HepG2 (cell line): Measurements from ENCODE around the gene EREG. TPM values are rescaled to one million over a fixed set of nuclear protein-coding genes. Genes with fewer than 3 reads are reported as not detected.

Experiments used
- ATAC-seq: fragments of 200-7000 bp; cut with Tn5 transposase; 3 replicates; pipeline ENCODE4 v1.9.1; 2020; ENCODE audit warnings: mild to moderate bottlenecking, moderate library complexity
- BruUV-seq: library from RNA; stranded (reverse); fragments of 400-500 nt; replicated peaks from 2 replicates; lab custom pipeline; 2021; lab: Mats Ljungman, UMichigan
- CTCF ChIA-PET: fragments of 300-600 bp; formaldehyde crosslinking; extraction: SDS; loops from one replicate; lab custom pipeline; 2021; ENCODE audit warnings: low total read pairs, inconsistent platforms, low intra/inter-chr PET ratio; lab: Yijun Ruan, JAX
- POLR2A ChIA-PET: fragments of 350-600 bp; sonication (Branson Sonifier 250); formaldehyde crosslinking; loops from one replicate; lab custom pipeline; 2020; ENCODE audit warnings: antibody characterized with exemption, inconsistent platforms; lab: Yijun Ruan, JAX
- DNase-seq: peaks from one replicate; pipeline ENCODE4 v3.0.0-alpha.2; 2015; ENCODE audit warnings: low spot score
- FAIRE-seq: peaks from 3 replicates; lab custom pipeline; 2011; peaks lifted over from hg19 to GRCh38; lab: Jason Lieb, UNC
- H2AFZ ChIP-seq: one replicate; pipeline ENCODE4 v1.6.1; 2011; ENCODE audit warnings: low read length, inconsistent platforms
- H3K27ac ChIP-seq: fragments of 300-600 bp; 3 replicates; pipeline ENCODE4 v1.8.0; 2011; ENCODE audit warnings: mixed run types, mild to moderate bottlenecking, mixed read lengths, low read length, inconsistent platforms; ENCODE audit not compliant: insufficient read depth; ENCODE audit errors: extremely low read length
- H3K27me3 ChIP-seq, 2 experiments: fragments of 200-600 bp in 1 of 2; 2 replicates in 1 of 2; 3 replicates in 1 of 2; pipeline versions ENCODE4 v1.6.0 to v1.8.0; 2011; ENCODE audit warnings: low read length in 2 of 2, mild to moderate bottlenecking in 2 of 2, moderate library complexity in 2 of 2, inconsistent platforms in 1 of 2; ENCODE audit not compliant: insufficient read depth in 2 of 2, control insufficient read depth in 1 of 2
- H3K36me3 ChIP-seq, 2 experiments: fragments of 200-600 bp in 1 of 2; replicated peaks in 1 of 2; 2 replicates in 1 of 2; 3 replicates in 1 of 2; pipeline versions ENCODE4 v1.5.1 to v1.8.0; 2011; ENCODE audit warnings: low read length in 2 of 2, inconsistent platforms in 1 of 2; ENCODE audit not compliant: insufficient read depth in 2 of 2, control insufficient read depth in 1 of 2
- H3K4me1 ChIP-seq: 2 replicates; pipeline ENCODE4 v1.5.1; 2012; ENCODE audit warnings: low read length, inconsistent platforms; ENCODE audit not compliant: insufficient read depth
- H3K4me2 ChIP-seq: 2 replicates; pipeline ENCODE4 v1.6.0; 2011; ENCODE audit warnings: low read depth, low read length, inconsistent platforms
- H3K4me3 ChIP-seq, 3 experiments: fragments of 200-600 bp in 1 of 3; sonication (generic), shearing (Covaris generic) in 1 of 3; replicated peaks in 1 of 3; 2 replicates each; pipeline ENCODE4 v1.5.1; 2011 to 2016; ENCODE audit warnings: low read length in 3 of 3, inconsistent platforms in 2 of 3, low read depth in 2 of 3, mild to moderate bottlenecking in 2 of 3, control low read depth in 1 of 3, mixed read lengths in 1 of 3; ENCODE audit not compliant: insufficient read depth in 1 of 3
- H3K79me2 ChIP-seq: one replicate; pipeline ENCODE4 v1.6.1; 2011; ENCODE audit warnings: low read length, inconsistent platforms; ENCODE audit not compliant: insufficient read depth
- H3K9ac ChIP-seq: 2 replicates; pipeline ENCODE4 v1.6.0; 2011; ENCODE audit warnings: mild to moderate bottlenecking, low read depth, low read length, inconsistent platforms; ENCODE audit not compliant: insufficient read depth
- H3K9me3 ChIP-seq: 2 replicates; pipeline ENCODE4 v1.5.1; 2012; ENCODE audit warnings: mild to moderate bottlenecking, low read length
- H4K20me1 ChIP-seq: 2 replicates; pipeline ENCODE4 v1.6.0; 2011; ENCODE audit warnings: inconsistent platforms, mild to moderate bottlenecking, low read length, moderate library complexity; ENCODE audit not compliant: insufficient read depth
- BRD4 ChIP-seq: sonication (generic); formaldehyde crosslinking; IDR thresholded peaks from 2 replicates; pipeline ENCODE4 v1.4.0; 2020; ENCODE audit warnings: missing genetic modification reagents
- CBFB ChIP-seq: sonication (generic); formaldehyde crosslinking; IDR thresholded peaks from 2 replicates; pipeline ENCODE4 v1.4.0; 2020; ENCODE audit warnings: missing genetic modification reagents
- FIP1L1 ChIP-seq: fragments of 200-400 bp; formaldehyde crosslinking; IDR thresholded peaks from 2 replicates; pipeline ENCODE4 v1.6.1; 2018; ENCODE audit warnings: low read depth, mild to moderate bottlenecking, low read length, moderate library complexity, borderline replicate concordance; ENCODE audit not compliant: insufficient read depth
- FOSL2 ChIP-seq: sonication (generic); formaldehyde crosslinking; IDR thresholded peaks from 2 replicates; pipeline ENCODE4 v1.4.0; 2020; ENCODE audit warnings: missing genetic modification reagents
- FOXA1 ChIP-seq, 2 experiments: fragments of 450-650 bp in 1 of 2; sonication (generic) in 1 of 2; formaldehyde crosslinking in 1 of 2; IDR thresholded peaks; 2 replicates each; pipeline versions ENCODE4 v1.4.0 to v1.6.1; 2016 to 2020; ENCODE audit warnings: missing genetic modification reagents in 1 of 2
- PRDM10 ChIP-seq: sonication (generic); formaldehyde crosslinking; IDR thresholded peaks from 2 replicates; pipeline ENCODE4 v1.4.0; 2020; ENCODE audit warnings: low read depth, missing genetic modification reagents
- SRSF1 ChIP-seq: fragments of 200-400 bp; formaldehyde crosslinking; optimal IDR thresholded peaks from 2 replicates; pipeline ENCODE3; 2017; ENCODE audit warnings: mild to moderate bottlenecking, low read depth, low read length, moderate library complexity
- ZEB1 ChIP-seq: IDR thresholded peaks from 2 replicates; pipeline ENCODE4 v1.6.1; 2012; ENCODE audit warnings: mild to moderate bottlenecking, low read depth, inconsistent platforms; ENCODE audit not compliant: insufficient replicate concordance
- ZFP62 ChIP-seq: sonication (generic); formaldehyde crosslinking; IDR thresholded peaks from 2 replicates; pipeline ENCODE4 v1.4.0; 2020; ENCODE audit warnings: missing genetic modification reagents
- ZIK1 ChIP-seq: sonication (generic); formaldehyde crosslinking; IDR thresholded peaks from 2 replicates; pipeline ENCODE4 v1.5.0; 2020; ENCODE audit warnings: mild to moderate bottlenecking, low read depth, missing genetic modification reagents, borderline replicate concordance
- ZNF282 ChIP-seq: fragments of 450-650 bp; IDR thresholded peaks from 2 replicates; pipeline ENCODE4 v1.6.1; 2018; ENCODE audit not compliant: partially characterized antibody
- ZNF850 ChIP-seq: sonication (generic); formaldehyde crosslinking; conservative IDR thresholded peaks from 2 replicates; pipeline ENCODE4 v1.9.0; 2021; ENCODE audit warnings: mild to moderate bottlenecking, missing genetic modification reagents
- WGBS: methylation state at CpG from one replicate; pipeline ENCODE4 v1.1.6; 2017; ENCODE audit warnings: low lambda C conversion rate; 5-methylcytosine and 5-hydroxymethylcytosine counted together
- in situ Hi-C: cut with HindIII; loops from 2 replicates; pipeline ENCODE4 v1.10.0; 2017; ENCODE audit warnings: low pct_unique_long_range_greater_than_20kb; ENCODE audit not compliant: extremely low pct_ligation_motif_present
- intact Hi-C: fragments of 100-400 bp; cut with micrococcal nuclease; formaldehyde crosslinking; loops from one replicate; pipeline ENCODE4 v1.10.0; 2022; ENCODE audit not compliant: unreplicated experiment
- polyA plus RNA-seq, 8 experiments: library from polyadenylated mRNA; depleted of rRNA in 3 of 8; stranded (reverse) in 7 of 8; unstranded in 1 of 8; fragments of >200 nt; fragmentation: Illumina TruSeq in 4 of 8; extraction: Trizol in 4 of 8; gene quantifications; 2 replicates each; pipeline versions ENCODE4 v1.2.1 to v1.2.3, GENCODE V29; 2011 to 2016; ENCODE audit warnings: low read depth in 4 of 8, missing spikeins in 1 of 8, mixed read lengths in 1 of 8; ENCODE audit not compliant: insufficient read depth in 1 of 8
- total RNA-seq, 5 experiments: library from RNA; depleted of rRNA; stranded (reverse); fragments of >200 nt; fragmentation: Illumina TruSeq; extraction: Trizol; gene quantifications; 2 replicates each; pipeline ENCODE4 v1.2.3, GENCODE V29; 2016; ENCODE audit warnings: low read depth in 1 of 5

Gene EREG
- total and polyA plus RNA-seq, 2 of the 13 experiments (the other 11 are each of a cell fraction or from before 2014, with no cell fraction given): 0.11 to 0.13 TPM

GRCh38 chr4:74374561-74375327 is 9.8 kb downstream of the EREG start (continued):
- TF ChIP-seq PRDM10 (no peak), FOXA1 (IDR thresholded peaks at IDR 0.05) (no peak), FOXA1 (CRISPR knock-in tag; IDR thresholded peaks at IDR 0.05) (no peak), ZNF282 (no peak), ZIK1 (CRISPR knock-in tag) (no peak)

GRCh38 chr4:74375824-74376426 is 11.0 kb downstream of the EREG start:
- TF ChIP-seq FOSL2 (no peak), ZFP62 (CRISPR knock-in tag) (no peak), BRD4 (CRISPR knock-in tag) (no peak), FIP1L1 (no peak), ZEB1 (no peak), CBFB (CRISPR knock-in tag) (no peak), SRSF1 (no peak), ZNF850 (no peak)

More at GRCh38 chr4:74375824-74376426, 11.0 kb downstream of the EREG start:
- DNase-seq: no peak
- WGBS: 72% methylated on average over 7 of the region's 7 CpGs
- H2AFZ ChIP-seq: no peak overlapping the region
- BruUV-seq: no TSS peak
- no peak overlapping the region for H3K4me3 ChIP-seq
- intact Hi-C loops: loop anchor here (2.0 kb wide), 1 partner anchor 55 kb away; no protein-coding TSS in a partner anchor
- FAIRE-seq: no peak
- no peaks in the 10 kb centered on the region for H3K27me3 ChIP-seq
- H4K20me1 ChIP-seq: no peaks in the 10 kb centered on the region
- ATAC-seq: no peak
- in situ Hi-C loops: loop anchor here (5.0 kb wide), 2 partner anchors 161 to 296 kb away; no protein-coding TSS in a partner anchor
- no peak overlapping the region for H3K27ac ChIP-seq
- ChIA-PET POLR2A (no interaction called here), CTCF (interaction anchor here (1.5 to 2.8 kb wide), 4 partner anchors 156 to 300 kb away, joined by 10 to 36 read pairs (median 18); no protein-coding TSS in a partner anchor)
- H3K4me1 ChIP-seq: no peaks in the 10 kb centered on the region
- no peaks in the 10 kb centered on the region for H3K36me3 ChIP-seq
- H3K9ac ChIP-seq: no peak overlapping the region
- H3K79me2 ChIP-seq: no peaks in the 10 kb centered on the region
- no peak overlapping the region for H3K4me2 ChIP-seq
- no peaks in the 10 kb centered on the region for H3K9me3 ChIP-seq
